Panc1 (cell line): Measurements from ENCODE around the gene CYP1A2. TPM values are rescaled to one million over a fixed set of nuclear protein-coding genes. Genes with fewer than 3 reads are reported as not detected.

Source experiments
- ATAC-seq: fragments of 200-7000 bp; cut with Tn5 transposase; 2 replicates; pipeline ENCODE4 v1.9.1; 2020; ENCODE audit warnings: mild to moderate bottlenecking, moderate library complexity
- BruUV-seq: library from RNA; stranded (reverse); fragments of 400-500 nt; replicated peaks from 2 replicates; lab custom pipeline; 2021; lab: Mats Ljungman, UMichigan
- CTCF ChIA-PET: fragments of 300-600 bp; sonication (Branson Sonifier 250); formaldehyde crosslinking; loops from one replicate; lab custom pipeline; 2022; ENCODE audit warnings: antibody characterized with exemption; lab: Charles Lee
- POLR2A ChIA-PET: fragments of 300-600 bp; sonication (Branson Sonifier 250); formaldehyde crosslinking; loops from one replicate; lab custom pipeline; 2022; ENCODE audit warnings: antibody characterized with exemption; lab: Charles Lee
- DNase-seq: peaks from one replicate; pipeline ENCODE4 v3.0.0-alpha.2; 2010; ENCODE audit warnings: low read depth, low spot score
- H3K27ac ChIP-seq: 2 replicates; pipeline ENCODE4 v1.5.1; 2011; ENCODE audit warnings: mild to moderate bottlenecking, low read length, inconsistent platforms
- H3K27me3 ChIP-seq: fragments of 200-500 bp; sonication (Bioruptor generic); 2 replicates; pipeline ENCODE4 v1.6.0; 2014; ENCODE audit warnings: low read length, inconsistent platforms; ENCODE audit not compliant: control insufficient read depth, insufficient read depth
- H3K36me3 ChIP-seq: fragments of 200-500 bp; sonication (Bioruptor generic); 2 replicates; pipeline ENCODE4 v1.5.1; 2014; ENCODE audit warnings: inconsistent platforms, mild to moderate bottlenecking, low read length, moderate library complexity; ENCODE audit not compliant: control insufficient read depth, insufficient read depth
- H3K4me1 ChIP-seq: 2 replicates; pipeline ENCODE4 v1.5.1; 2011; ENCODE audit warnings: inconsistent platforms, mild to moderate bottlenecking, low read length, moderate library complexity; ENCODE audit not compliant: control insufficient read depth, insufficient read depth
- H3K4me3 ChIP-seq, 2 experiments: 2 replicates each; pipeline ENCODE4 v1.5.1; 2011 to 2012; ENCODE audit warnings: low read depth in 2 of 2, low read length in 2 of 2, mild to moderate bottlenecking in 2 of 2, inconsistent platforms in 1 of 2, moderate library complexity in 1 of 2
- H3K9me3 ChIP-seq: fragments of 200-500 bp; sonication (Bioruptor generic); 2 replicates; pipeline ENCODE4 v1.5.1; 2014; ENCODE audit warnings: low read depth, mild to moderate bottlenecking, inconsistent platforms, low read length, moderate library complexity; ENCODE audit not compliant: control insufficient read depth, insufficient read depth
- CTCF ChIP-seq: fragments of 450-650 bp; IDR thresholded peaks from 2 replicates; pipeline ENCODE4 v1.5.1; 2017; ENCODE audit warnings: mild to moderate bottlenecking
- POLR2AphosphoS5 ChIP-seq: IDR thresholded peaks from 2 replicates; pipeline ENCODE4 v1.6.1; 2012; ENCODE audit warnings: mild to moderate bottlenecking, low read depth, low read length, moderate library complexity
- REST ChIP-seq, 2 experiments: IDR thresholded peaks; 2 replicates each; pipeline ENCODE4 v1.6.1; 2011 to 2012; ENCODE audit warnings: low read depth in 2 of 2, control low read depth in 1 of 2, low read length in 1 of 2, mild to moderate bottlenecking in 1 of 2, moderate library complexity in 1 of 2; ENCODE audit not compliant: insufficient read depth in 1 of 2
- SIN3A ChIP-seq: IDR thresholded peaks from 2 replicates; pipeline ENCODE4 v1.6.1; 2012; ENCODE audit warnings: low read depth, mild to moderate bottlenecking, low read length, moderate library complexity, borderline replicate concordance; ENCODE audit not compliant: insufficient read depth
- TCF7L2 ChIP-seq: IDR thresholded peaks from 2 replicates; pipeline ENCODE4 v1.6.1; 2011; ENCODE audit warnings: mild to moderate bottlenecking, low read depth, low read length, inconsistent platforms
- in situ Hi-C: cut with HindIII; loops from 2 replicates; pipeline ENCODE4 v1.10.0; 2016; ENCODE audit warnings: low sequenced_read_pairs, low pct_unique_long_range_greater_than_20kb
- intact Hi-C: fragments of 100-400 bp; cut with micrococcal nuclease; formaldehyde crosslinking; loops from one replicate; pipeline ENCODE4 v1.10.0; 2022; ENCODE audit not compliant: unreplicated experiment
- total RNA-seq: library from RNA; stranded (reverse); gene quantifications from one replicate; pipeline ENCODE4 v1.2.1, GENCODE V29; 2021; ENCODE audit not compliant: unreplicated experiment

The CYP1A2 gene
- total RNA-seq, 1 experiment from 2014 or later = not detected

- Histone ChIP-seq H3K36me3 (no peaks in the 10 kb centered on the region), H3K9me3 (no peaks in the 10 kb centered on the region), H3K4me3 (no peak overlapping the region), H3K4me1 (peaks cover 54% of the 10 kb centered on the region), H3K27me3 (no peaks in the 10 kb centered on the region), H3K27ac (no peak overlapping the region)
- BruUV-seq = no TSS peak
- POLR2A ChIA-PET = no interaction called here
- TF ChIP-seq SIN3A = no peak
- TF ChIP-seq TCF7L2 = no peak
- no peak for TF ChIP-seq CTCF
- TF ChIP-seq POLR2AphosphoS5 = no peak
- TF ChIP-seq REST (IDR thresholded peaks at IDR 0.05; ENCODE audit: insufficient read depth in 1 of 2, low read depth in 2 of 2, low read length in 1 of 2) = no peak
- intact Hi-C loops (no loop called here), in situ Hi-C loops (no loop called here)
- DNase-seq (no peak), ATAC-seq (no peak)
- CTCF ChIA-PET = interaction anchor here (1.7 kb wide), 1 partner anchor 10 kb away, joined by 5 read pairs; the partner anchor contains the start of gene CSK
Measured at GRCh38 chr15:74791667-74792066, 43.0 kb downstream of the CYP1A2 start.

- no peaks in the 10 kb centered on the region for H3K36me3 ChIP-seq
- intact Hi-C loops = no loop called here
- TF ChIP-seq TCF7L2 (no peak), SIN3A (no peak), CTCF (no peak), POLR2AphosphoS5 (no peak), REST (IDR thresholded peaks at IDR 0.05; ENCODE audit: insufficient read depth in 1 of 2, low read depth in 2 of 2, low read length in 1 of 2) (no peak)
- DNase-seq = no peak
- CTCF ChIA-PET = interaction anchor here (1.7 kb wide), 1 partner anchor 11 kb away, joined by 5 read pairs; the partner anchor contains the start of gene CSK
- no TSS peak for BruUV-seq
- POLR2A ChIA-PET = no interaction called here
- no peaks in the 10 kb centered on the region for H3K9me3 ChIP-seq
- no peak overlapping the region for H3K27ac ChIP-seq
- no peaks in the 10 kb centered on the region for H3K27me3 ChIP-seq
- H3K4me3 ChIP-seq = no peak overlapping the region
- ATAC-seq = no peak
- peaks cover 48% of the 10 kb centered on the region for H3K4me1 ChIP-seq
- in situ Hi-C loops = no loop called here
Measured at GRCh38 chr15:74792227-74793016, 43.8 kb downstream of the CYP1A2 start.
